HUDEP-2 (cell line): ENCODE results near the gene SURF2.

Experiments used
- DNase-seq, 76 experiments: peaks; one replicate each; lab custom pipeline; 2025; ENCODE audit not compliant: unreplicated experiment in 76 of 76; lab: John Stamatoyannopoulos, UW

Gene SURF2

DNA sequence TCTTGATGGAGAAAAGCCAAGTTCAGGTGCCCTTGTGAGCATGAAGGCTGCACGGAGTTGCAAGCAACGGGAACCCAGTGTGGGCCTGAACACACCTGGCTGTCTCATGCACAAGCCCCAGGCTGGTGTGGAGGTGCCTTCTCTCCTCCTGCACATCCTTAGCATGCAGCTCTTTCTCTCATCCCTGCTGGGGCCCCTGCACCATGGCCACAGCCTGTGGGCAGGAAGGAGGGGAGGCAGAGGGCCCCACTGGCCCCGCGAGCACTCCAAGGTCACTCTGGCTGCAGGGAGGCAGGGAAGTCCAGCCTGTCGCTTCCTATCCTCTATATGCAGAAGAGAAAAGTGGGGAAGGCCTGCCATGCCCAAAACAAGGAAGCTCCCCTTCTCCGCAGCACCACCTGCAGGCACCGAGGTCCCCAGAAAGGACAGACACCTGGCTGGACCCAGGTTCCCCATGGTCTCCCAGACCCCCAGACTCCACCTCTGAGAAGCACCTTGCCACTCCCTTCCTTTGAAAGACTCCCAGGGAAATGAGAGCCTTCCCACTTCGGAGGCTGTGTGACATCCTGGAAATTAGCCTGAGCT lies 38.4 kb downstream of the SURF2 start:
- no peak for DNase-seq

- peak in 4 of 76 experiments; percentile 7 to 18 (median 16) for DNase-seq
These were observed 40.6 kb downstream of the SURF2 start for GRCh38 chr9:133396952-133397351.

DNA sequence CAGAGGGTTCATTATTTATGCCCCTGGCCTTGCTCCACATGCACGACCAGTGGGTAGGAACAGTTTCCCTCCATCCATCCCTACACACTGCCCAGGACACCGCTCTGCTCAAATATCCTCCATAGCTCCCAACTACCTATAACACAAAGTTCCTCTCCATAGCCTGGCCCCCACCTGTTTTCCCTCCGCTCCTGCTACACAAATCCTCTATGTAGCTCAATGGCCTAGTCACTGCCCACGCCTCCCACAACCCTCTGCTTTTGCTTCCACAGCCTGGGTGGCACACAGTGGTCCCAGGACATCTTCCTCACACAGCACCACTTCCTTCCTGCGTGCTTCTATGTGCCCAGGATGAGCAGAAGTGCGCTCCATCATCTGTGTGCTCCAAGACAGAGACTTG lies 41.0 kb downstream of the SURF2 start:
- DNase-seq = no peak

DNA sequence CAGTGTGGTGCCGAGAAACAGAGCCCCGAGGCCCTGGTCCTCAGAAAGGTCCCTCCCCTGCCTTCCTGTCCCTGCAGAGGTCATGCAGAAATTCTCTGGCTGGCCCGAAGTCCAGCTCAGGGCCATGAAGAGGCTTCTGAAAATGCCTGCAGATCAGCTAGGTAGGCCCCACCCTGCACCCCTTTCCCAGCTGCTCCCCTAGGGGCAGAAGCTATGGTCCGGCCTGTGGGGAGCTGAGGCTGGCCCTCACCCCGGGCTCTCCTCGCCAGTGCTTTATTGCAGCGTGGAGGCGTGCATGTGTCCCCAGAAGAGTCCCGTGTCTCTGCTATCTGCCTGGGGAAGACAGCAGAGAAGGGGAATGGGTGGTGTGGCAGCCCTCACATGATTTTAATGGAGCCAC lies 41.5 kb downstream of the SURF2 start:
- no peak for DNase-seq

DNA sequence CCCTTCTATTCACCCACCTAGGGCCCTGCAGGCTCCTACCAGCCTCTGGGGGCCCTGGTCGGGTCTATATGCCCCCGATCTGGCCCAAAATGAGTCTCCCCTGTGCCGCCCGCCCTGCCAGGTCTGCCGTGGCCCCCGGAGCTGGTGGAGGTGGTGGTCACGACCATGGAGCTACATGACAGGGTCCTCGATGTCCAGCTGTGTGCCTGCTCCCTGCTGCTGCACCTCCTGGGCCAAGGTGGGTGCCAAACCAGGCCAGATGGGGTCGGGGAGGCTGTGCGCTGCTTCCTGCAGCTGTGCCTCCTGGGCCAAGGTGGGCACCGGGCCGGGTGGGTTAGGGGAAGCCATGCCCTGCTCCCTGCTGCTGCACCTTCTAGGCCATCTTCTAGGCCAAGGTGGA lies 43.9 kb downstream of the SURF2 start:
- no peak for DNase-seq

DNA sequence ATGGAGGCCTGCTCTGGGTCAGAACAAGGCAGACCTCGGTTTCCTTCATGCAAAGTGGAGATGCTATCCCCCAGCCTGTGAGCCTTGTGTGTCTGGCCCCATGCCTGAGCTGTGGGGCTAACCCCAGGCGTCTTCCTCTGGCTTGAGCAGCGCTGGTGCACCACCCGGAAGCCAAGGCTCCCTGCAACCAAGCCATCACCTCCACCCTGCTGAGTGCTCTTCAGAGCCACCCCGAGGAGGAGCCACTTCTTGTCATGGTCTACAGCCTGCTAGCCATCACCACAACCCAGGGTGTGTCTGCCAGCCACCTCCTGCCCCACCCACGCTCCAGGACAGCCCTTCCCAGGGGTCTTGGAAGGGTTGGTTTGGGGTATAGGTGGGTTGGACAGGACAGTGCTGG lies 45.2 kb downstream of the SURF2 start:
- DNase-seq = peak in 1 of 76 experiments; percentile 18

GRCh38 chr9:133402689-133403088 lies 46.3 kb downstream of the SURF2 start:
- no peak for DNase-seq

- peak in 43 of 76 experiments; percentile 5 to 59 (median 28) for DNase-seq
These were observed 47.6 kb downstream of the SURF2 start for GRCh38 chr9:133403766-133404453.

- DNase-seq = no peak
These were observed 48.2 kb downstream of the SURF2 start for GRCh38 chr9:133404454-133405002.

DNA sequence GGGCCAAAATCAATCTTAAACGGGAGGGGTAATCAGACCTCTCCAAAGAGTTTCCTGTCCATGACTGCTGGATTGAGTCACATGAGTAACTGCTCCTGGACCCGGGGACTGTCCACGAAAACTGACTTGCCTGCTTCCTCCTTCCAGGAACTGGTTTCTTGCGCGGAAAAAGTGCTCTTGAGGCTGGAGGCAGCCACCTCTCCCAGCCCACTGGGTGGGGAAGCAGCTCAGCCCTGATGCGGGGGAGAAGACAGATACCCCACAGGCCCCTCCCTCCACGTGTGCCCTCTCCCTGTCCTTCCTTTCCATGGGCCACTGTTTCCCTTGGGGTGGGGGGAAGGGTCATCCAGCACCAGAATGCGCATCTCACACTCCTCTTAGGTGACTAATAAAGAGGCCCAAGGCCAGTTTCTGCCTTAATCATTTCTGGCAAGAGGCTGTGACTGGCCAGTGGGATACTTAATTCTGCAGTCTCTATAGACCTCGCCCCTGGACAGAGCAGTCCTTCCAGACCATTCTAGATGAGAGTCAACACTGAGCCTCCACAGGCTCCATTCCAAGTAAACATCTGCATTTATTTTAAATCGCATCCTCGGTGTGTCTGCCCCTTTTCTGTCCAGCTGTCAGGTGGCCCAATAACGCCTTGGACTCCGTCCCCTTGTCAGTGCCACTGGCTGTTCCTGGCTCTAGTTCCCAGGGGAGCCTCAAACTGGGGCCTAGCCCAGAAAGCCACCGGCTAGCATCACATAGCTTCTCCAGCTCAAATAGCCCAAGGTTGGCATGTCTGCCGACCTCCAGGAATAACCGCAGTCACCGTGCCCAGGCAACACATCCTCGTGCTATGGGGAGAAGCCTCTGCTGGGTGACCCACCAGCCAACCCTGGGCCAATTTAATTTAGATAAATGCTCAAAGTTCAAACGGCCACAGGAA lies 49.4 kb downstream of the SURF2 start:
- no peak for DNase-seq

DNA sequence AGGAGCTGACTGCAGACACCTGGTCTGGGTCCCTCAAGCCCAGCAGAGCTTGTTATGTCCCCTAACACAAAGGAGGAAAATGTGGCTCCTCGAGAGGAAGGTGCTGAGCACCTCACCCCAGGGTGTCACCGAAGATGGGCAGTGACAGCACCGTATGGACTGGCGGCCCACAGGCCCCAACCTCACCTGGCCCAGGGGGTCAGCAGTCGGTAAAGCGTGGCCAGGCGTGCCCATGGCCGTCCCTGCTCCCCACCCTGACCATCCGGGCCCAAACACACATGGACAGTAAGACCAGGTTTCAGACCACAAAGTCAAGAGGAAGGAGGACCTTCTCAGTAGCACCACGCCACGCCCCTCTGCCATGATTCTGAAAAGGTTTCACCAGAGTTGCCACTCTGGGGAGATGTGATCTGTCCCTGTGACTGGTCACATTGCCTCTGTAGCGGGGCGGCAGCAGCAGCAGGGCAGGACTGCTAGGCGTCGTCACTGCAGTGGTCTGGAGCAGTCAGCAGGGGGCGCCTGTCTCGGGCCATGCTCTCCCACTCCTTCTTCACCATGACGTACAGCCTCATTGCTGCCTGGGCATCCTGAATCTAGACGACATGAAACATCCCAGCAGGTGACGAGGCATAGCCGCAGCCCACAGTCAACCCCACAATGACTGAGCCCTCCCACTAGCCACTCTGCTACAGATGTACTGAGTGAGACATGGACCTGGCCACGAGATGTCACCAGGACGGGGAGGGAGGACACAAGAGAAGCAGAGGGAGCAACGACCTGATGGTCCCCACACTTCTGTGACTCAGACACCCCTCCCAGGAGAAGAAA lies 50.3 kb downstream of the SURF2 start:
- DNase-seq = peak in 73 of 76 experiments; percentile 21 to 86 (median 68)

DNA sequence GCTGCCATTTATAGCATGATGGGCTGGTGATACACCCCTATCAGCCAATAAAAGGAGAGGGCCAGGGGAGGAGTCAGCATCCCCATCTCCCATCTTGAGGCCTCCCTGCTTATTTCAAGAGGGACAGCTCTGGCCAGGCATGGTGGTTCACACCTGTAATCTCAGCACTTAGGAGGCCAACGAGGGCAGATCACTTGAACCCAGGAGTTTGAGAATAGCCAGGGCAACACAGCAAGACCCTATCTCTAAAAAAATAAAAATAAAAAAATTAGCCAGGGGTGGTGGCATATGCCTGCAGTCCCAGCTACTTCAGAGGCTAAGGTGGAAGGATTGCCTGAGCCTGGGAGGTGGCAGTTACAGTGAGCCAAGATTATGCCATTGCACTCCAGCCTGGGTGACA lies 51.7 kb downstream of the SURF2 start:
- no peak for DNase-seq
